GM12873 (cell line): ENCODE results near the gene IMMT.

Experiments used
- CTCF ChIP-seq: IDR thresholded peaks from 2 replicates; pipeline ENCODE4 v1.5.1; 2012; ENCODE audit warnings: low read depth, mild to moderate bottlenecking, moderate library complexity, low read length, control low read depth; ENCODE audit not compliant: insufficient read depth; ENCODE audit errors: missing control alignments

IMMT gene

GRCh38 chr2:86138736-86139625 is 56.3 kb downstream of the IMMT start:
- no peak for TF ChIP-seq CTCF

GRCh38 chr2:86136141-86136540 is 59.1 kb downstream of the IMMT start:
- TF ChIP-seq CTCF = no peak

- no peak for TF ChIP-seq CTCF
These were observed 59.6 kb downstream of the IMMT start for GRCh38 chr2:86135653-86136052.

GRCh38 chr2:86134709-86135108 is 60.6 kb downstream of the IMMT start:
- TF ChIP-seq CTCF = no peak

- TF ChIP-seq CTCF = no peak
These were observed 70.6 kb downstream of the IMMT start for GRCh38 chr2:86124683-86125082.

- TF ChIP-seq CTCF = no peak
These were observed 71.8 kb downstream of the IMMT start for GRCh38 chr2:86123328-86123925.

GRCh38 chr2:86118130-86118529 is 77.1 kb downstream of the IMMT start:
- TF ChIP-seq CTCF = no peak
